NB4 (cell line): ENCODE data around the gene TMPRSS7.

ENCODE experiments used
- MAX ChIP-seq: IDR thresholded peaks from 2 replicates; pipeline ENCODE4 v1.6.1; 2011; ENCODE audit warnings: low read depth, low read length
- TF ChIP-seq, protein P1 (sequence below): IDR thresholded peaks from one replicate; pipeline ENCODE4 v1.5.1; 2012; ENCODE audit warnings: low read depth, low read length

GRCh38 chr3:112096176-112096575 is 61.6 kb downstream of the TMPRSS7 start:
- no peak for TF ChIP-seq MAX
- TF ChIP-seq, protein P1, sequence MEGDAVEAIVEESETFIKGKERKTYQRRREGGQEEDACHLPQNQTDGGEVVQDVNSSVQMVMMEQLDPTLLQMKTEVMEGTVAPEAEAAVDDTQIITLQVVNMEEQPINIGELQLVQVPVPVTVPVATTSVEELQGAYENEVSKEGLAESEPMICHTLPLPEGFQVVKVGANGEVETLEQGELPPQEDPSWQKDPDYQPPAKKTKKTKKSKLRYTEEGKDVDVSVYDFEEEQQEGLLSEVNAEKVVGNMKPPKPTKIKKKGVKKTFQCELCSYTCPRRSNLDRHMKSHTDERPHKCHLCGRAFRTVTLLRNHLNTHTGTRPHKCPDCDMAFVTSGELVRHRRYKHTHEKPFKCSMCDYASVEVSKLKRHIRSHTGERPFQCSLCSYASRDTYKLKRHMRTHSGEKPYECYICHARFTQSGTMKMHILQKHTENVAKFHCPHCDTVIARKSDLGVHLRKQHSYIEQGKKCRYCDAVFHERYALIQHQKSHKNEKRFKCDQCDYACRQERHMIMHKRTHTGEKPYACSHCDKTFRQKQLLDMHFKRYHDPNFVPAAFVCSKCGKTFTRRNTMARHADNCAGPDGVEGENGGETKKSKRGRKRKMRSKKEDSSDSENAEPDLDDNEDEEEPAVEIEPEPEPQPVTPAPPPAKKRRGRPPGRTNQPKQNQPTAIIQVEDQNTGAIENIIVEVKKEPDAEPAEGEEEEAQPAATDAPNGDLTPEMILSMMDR, result no peak
